H7 (cell line): ENCODE data around the gene RIC8A. TPM values are rescaled to one million over a fixed set of nuclear protein-coding genes. Genes with fewer than 3 reads are reported as not detected.
A peak's percentile ranks its signal among the peaks of the same experiment; 100 is the strongest.
"Not testable (repeated sequence)": the region's sequence is repeated elsewhere in the genome, so short reads cannot be mapped to it uniquely, and the experiment has no call there.

Source experiments
- DNase-seq: peaks from one replicate; pipeline ENCODE4 v3.0.0; 2012
- H3K27me3 ChIP-seq: 2 replicates; pipeline ENCODE4 v1.6.0; 2011; ENCODE audit warnings: mild to moderate bottlenecking, low read length; ENCODE audit not compliant: control insufficient read depth, insufficient read depth
- H3K36me3 ChIP-seq: replicated peaks from 2 replicates; pipeline ENCODE4 v1.5.1; 2011; ENCODE audit warnings: low read length; ENCODE audit not compliant: control insufficient read depth, insufficient read depth
- H3K4me3 ChIP-seq: 2 replicates; pipeline ENCODE4 v1.5.1; 2011; ENCODE audit warnings: low read depth, mild to moderate bottlenecking, control low read depth, low read length, moderate library complexity; ENCODE audit not compliant: insufficient read depth
- total RNA-seq: library from RNA; depleted of rRNA; stranded (reverse); fragments of >200 nt; shearing (Covaris generic); gene quantifications from 2 replicates; pipeline ENCODE4 v1.2.3, GENCODE V29; 2014; rRNA removed

The RIC8A gene
- 103 and 125 TPM in 2 replicates for total RNA-seq

DNA sequence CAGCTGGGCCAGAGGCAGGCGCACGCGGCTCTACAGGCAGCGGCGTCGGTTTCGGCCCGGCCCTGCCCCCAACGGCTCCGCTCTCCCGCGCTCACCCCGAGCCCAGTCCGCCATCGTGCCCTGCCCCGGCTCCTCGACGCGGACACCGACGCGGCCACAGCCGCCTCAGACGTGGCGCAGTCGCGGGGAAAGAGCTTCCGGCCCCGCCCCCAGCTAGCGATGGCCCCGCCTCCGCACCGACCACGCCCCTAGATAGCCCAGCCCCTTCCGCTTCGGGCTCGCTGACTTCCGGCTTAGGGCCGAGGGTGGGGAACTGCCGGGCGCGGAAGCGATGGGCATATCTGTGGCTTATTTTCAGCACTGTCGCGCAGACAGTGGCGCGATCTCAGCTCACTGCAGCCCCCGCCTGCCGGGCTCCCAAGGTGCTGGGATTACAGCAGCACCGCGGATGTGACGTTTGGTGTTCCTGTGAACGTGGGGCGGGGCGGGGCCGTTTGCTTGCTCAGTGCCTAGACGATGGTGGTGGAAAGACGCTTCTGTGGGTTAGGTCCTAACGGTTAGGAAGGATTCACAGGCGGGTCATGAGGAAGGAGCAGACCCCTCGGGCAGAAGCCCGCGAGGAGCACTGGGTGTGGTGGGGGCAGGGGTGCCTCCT lies at the start of gene RIC8A, which contains the start of gene BET1L:
TSS of gene RIC8A (plus strand) at position 501 of the 655 bp plus-strand sequence. CDS start 1,147 bp downstream, outside the sequence.
TSS of gene BET1L (minus strand) at position 192 of the 655 bp plus-strand sequence. CDS start at position 114, 78 bp downstream.
- peaks cover 34% of the 10 kb centered on the region for H3K36me3 ChIP-seq
- H3K4me3 ChIP-seq, result peak within 1 kb of the TSS; percentile 66
- peak; percentile 99 for DNase-seq
- H3K27me3 ChIP-seq, result no peaks in the 10 kb centered on the region

DNA sequence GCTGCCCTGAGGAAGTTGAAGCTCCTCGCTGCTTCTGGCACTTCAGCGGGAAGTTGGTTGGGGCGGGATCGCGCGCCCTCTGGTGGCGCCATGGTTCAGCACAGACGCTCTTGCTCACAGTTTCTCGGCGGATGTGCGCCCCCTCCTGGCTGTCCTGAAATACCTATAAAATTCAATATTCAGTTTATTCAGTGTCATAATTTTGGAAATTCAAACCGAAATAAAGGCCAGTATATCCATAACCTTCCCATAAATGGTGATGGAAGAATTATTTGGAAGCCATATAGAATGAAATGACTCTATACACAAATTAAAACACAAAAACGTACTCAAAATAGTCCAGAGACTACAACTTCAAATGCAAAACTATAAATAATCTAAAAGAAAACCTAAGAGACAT lies 27.3 kb upstream of the RIC8A start:
- not testable (repeated sequence) for H3K4me3 ChIP-seq, H3K36me3 ChIP-seq, DNase-seq, H3K27me3 ChIP-seq

DNA sequence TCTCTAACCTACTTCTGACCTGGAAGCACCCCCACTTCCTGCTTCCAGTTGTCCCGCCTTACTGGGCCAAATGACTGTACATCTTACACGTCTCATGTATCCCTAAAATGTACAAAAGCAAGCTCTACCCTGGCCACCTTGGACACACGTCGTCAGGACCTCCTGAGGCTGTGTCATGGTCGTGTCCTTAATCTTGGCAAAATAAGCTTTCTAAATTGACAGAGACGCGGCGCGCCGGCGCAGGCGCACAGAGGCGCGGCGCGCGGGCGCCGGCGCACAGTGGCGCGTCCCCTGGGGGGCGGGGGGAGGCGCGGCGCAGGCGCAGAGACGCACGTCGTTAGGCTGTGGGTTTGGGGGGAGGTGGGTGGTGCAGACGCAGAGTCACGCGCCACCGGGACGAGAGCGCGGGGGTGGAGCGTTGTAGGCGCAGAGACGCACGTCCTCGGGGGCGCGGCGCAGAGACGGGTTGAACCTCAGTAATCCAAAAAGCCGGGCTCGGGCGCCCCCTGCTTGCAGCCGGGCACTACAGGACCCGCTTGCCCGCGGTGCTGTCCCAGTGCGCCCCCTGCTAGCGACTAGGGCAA lies 18.2 kb upstream of the RIC8A start:
- H3K27me3 ChIP-seq, H3K4me3 ChIP-seq, DNase-seq, H3K36me3 ChIP-seq: not testable (repeated sequence)

DNA sequence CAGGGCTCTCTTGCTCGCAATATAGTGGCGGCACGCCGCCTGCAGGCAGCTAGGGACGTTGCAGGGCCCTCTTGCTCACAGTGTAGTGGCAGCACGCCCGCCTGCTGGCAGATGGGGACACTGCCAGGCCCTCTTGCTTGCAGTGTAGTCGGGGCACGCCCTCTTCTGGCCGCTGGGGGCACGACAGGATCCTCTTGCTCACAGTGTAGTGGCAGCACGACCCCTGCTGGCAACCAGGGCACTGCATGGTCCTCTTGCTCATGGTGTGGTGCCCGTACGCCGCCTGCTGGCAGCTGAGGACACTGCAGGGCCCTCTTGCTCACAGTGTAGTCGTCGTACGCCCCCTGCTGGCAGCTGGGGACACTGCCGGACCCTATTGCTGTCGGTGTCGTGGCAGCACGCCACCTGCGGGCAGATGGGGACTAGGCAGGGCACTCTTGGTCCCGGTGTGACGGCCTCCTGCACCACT lies 17.6 kb upstream of the RIC8A start:
- not testable (repeated sequence) for H3K27me3 ChIP-seq, DNase-seq

DNA sequence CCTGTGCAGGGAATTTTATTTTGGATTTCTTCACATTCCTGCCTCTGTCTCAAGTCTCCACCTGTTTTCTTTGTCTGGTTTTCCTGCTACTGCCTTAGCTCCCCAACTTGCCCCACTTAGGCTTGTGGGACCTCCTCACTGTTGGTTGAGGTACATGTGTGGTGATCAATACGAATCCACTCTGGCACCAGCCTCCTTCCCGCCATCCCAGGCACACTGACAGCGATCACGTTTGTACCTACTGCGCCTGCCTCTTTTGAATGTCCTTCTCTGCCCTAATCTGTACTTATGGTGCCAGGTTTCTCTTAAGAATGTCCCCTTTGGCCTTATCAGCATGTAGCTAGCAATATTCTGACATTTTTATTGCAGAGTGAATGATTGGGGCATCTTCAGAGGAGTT lies 17.0 kb upstream of the RIC8A start:
- H3K4me3 ChIP-seq, H3K36me3 ChIP-seq, H3K27me3 ChIP-seq, DNase-seq: not testable (repeated sequence)

More for the DNA sequence above, 17.6 kb upstream of the RIC8A start:
- not testable (repeated sequence) for H3K4me3 ChIP-seq, H3K36me3 ChIP-seq

DNA sequence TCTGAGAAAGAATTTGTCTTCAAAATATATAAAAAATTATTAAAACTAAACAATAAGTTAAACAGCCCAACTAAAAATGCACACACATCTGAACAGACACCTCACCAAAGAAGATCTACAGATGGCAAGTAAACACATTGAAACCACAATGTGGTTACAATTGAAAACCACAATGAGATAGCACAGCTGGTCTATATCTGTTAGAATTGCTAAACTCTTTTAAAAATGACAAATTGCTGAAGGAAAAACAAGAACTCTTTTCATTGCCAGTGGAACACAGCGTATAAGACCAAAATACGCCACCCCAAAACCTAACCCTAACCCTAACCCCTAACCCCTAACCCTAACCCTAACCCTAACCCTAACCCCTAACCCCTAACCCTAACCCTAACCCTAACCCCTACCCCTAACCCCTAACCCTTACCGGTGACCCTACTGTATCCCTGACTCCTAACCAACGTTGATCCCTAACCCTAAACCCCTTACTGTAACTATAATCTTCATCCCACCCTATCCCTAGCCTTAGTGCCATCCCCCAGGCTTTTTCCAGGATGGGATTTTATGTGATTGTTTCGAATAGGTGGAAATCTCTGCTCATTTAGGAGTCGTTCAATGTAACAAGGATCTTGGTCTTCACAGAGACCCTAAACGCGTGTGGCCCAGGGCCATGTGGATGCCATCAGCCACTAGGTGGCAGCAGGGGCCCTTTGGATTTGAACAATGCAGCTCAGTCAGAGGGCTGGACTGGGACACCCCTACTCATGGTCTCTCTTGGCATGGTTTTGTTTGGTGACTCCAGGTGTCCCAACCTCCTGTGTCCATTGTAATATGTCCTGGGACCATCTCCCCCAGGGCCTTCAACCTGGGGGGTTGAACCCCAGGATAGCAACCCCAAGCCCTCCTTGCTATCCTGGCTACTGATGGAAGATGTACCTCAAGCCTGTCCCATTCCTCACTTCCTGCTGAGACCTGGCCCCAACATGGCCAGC lies 15.7 kb upstream of the RIC8A start:
- H3K27me3 ChIP-seq, result not testable (repeated sequence)

DNA sequence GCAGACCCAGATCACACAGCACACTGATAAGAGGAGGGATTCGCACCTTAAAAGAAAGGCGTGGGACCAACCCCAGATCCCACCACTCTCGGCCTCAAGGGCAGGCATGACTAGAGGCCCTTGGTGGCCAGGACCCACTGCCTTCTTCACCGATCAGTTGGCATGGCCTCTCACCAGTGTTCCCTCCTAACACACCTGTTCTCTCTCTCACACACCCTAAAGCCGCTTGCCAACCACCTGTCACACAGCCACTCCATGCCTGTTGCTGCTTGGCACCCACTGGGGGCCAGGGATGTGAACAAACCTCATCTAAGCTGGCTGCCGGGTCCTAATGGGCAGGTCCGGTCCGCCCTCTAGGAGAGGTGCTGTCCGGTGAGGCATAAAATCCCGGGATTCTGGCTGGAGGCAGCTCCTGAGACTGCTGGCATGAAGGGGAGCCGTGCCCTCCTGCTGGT lies 14.8 kb upstream of the RIC8A start, which contains the start of gene SCGB1C1:
TSS of gene SCGB1C1 (plus strand) at position 405 of the 455 bp plus-strand sequence. CDS start at position 427, 22 bp downstream.
- DNase-seq, H3K4me3 ChIP-seq, H3K36me3 ChIP-seq, H3K27me3 ChIP-seq: not testable (repeated sequence)

More for the DNA sequence above, 15.7 kb upstream of the RIC8A start:
- H3K4me3 ChIP-seq, H3K36me3 ChIP-seq, DNase-seq: not testable (repeated sequence)

DNA sequence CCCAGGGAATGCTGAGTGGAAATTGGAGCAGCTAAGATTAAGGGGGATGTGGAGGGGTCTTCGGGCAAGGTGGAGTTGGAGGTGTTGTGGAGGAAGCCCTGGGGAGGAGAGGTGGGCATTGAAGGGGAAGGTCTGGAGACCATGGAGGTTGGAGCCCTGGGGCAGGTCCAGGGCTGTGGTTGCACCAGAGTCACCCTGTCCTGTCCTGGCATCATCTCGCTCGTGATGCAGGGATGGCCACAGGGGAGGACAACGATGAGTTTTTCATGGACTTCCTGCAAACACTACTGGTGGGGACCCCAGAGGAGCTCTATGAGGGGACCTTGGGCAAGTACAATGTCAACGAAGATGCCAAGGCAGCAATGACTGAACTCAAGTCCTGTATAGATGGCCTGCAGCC lies 14.0 kb upstream of the RIC8A start:
- H3K4me3 ChIP-seq, H3K27me3 ChIP-seq, DNase-seq, H3K36me3 ChIP-seq: not testable (repeated sequence)

DNA sequence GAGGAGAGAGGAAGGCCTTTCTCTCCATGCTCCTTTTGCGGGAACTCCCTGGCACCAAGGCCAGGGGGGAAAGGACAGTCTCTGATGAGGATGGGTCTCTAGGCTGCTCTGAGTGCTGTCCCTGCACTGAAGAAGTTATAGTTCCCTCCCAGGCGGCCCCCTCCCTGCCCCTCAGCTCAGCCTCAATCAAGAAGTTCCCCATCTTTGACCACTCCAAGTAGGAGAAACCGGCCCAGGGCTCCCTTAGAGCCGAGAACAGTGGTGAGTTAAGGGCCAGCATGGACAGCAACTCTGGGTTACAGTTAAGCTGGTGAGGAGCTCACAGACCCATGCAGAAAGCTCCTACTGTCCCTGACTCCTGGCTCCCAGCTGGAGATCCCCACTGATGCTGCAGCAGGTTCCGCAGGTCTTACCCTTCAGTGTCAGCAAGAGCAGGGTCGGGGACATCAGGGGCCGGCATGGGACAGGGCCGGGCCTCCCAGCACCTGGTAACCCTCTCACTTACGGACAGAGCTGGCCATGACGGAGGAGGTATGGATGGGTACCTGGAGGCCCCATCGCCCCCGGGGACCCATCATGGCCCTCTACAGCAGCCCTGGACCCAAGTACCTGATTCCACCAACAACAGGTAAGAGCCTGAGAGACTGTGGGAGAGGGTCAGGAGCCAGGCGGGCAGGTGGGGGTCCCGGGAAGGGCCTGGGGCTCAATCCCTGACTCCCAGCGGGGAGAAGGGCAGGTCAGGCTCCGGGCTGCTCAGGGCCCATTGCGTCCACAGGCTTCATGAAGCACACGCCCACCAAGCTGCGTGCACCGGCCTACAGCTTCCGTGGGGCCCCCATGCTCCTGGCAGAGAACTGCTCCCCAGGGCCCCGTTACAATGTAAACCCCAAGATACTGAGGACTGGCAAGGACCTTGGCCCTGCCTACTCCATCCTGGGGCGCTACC lies 10.4 kb upstream of the RIC8A start:
- no peaks in the 10 kb centered on the region for H3K27me3 ChIP-seq
- no peaks in the 10 kb centered on the region for H3K36me3 ChIP-seq
- H3K4me3 ChIP-seq, result no peak overlapping the region
- DNase-seq, result no peak

DNA sequence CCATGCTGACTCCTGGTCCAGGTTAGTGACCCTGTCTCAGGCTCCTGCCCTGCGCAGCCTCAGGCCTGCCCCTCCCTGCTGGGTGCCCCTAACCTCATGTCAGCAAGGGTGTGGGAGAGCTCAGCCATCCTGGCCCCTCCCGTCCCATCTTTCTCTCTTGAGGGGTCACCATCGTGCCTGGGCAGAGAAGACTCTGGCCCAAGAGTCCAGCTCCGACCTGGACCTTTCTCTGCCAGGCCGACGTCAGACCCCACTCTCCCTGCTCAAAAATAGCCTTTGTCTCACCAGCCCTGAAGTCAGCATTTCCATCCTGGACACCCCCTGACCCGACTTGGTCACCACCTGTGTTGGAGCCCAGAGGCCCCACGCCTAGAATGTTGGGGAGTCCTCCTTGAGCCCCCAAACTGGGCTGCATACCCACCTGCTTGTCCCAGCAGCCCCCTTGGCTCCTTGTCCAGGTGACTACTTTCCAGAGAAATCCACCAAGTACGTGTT lies 9.7 kb upstream of the RIC8A start:
- no peak overlapping the region for H3K4me3 ChIP-seq
- no peaks in the 10 kb centered on the region for H3K27me3 ChIP-seq
- no peaks in the 10 kb centered on the region for H3K36me3 ChIP-seq
- no peak for DNase-seq

DNA sequence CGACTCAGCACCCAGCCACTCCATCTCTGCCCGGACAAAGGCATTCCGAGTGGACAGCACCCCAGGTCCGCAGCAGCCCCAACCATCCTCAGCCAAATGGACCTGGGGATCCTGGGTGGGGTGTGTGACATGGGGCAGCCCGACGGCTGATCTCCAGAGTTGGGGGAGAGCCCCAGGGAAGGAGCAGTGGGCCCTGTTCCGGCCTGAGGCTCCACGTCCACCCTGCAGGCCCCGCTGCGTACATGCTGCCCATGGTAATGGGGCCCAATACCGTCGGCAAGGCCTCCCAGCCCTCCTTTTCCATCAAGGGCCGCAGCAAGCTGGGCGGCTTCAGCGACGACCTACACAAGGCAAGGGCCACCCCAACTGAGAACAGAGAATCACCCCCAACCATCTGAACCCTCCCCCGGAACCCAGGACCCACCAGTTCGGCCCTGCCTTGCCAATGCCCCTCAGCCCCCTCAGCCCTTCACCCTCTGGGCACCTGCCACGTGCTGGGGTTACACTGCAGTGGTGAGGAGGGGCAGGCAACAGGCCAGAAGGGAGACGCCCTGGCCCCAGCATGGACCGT lies 9.2 kb upstream of the RIC8A start:
- Histone ChIP-seq H3K4me3 (no peak overlapping the region), H3K36me3 (no peaks in the 10 kb centered on the region), H3K27me3 (no peaks in the 10 kb centered on the region)
- DNase-seq, result no peak

DNA sequence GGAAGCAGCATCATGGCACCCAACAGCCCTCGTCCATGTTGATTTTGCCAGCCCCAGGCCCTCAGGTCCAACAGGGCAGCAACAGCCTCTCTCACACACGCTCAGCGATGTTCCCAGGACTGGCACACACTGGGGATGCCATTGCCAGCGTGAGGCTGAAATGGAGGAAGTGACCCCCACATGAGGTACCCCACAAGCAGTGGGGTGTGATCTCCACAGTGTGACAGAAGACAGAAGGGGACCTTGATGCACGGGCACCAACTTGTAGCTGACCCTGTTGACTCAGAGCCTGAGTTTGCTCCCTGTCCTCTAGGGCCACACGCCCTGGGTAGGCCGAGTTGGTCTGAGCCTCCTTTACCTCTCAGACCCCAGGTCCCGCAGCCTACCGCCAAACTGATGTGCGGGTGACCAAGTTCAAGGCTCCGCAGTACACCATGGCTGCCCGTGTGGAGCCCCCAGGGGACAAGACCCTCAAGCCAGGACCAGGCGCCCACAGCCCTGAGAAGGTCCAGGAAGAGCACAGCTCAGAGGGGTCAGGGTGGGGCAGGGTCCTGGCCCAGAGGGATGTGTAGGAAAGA lies 8.4 kb upstream of the RIC8A start:
- Histone ChIP-seq H3K4me3 (no peak overlapping the region), H3K36me3 (no peaks in the 10 kb centered on the region), H3K27me3 (no peaks in the 10 kb centered on the region)
- no peak for DNase-seq

DNA sequence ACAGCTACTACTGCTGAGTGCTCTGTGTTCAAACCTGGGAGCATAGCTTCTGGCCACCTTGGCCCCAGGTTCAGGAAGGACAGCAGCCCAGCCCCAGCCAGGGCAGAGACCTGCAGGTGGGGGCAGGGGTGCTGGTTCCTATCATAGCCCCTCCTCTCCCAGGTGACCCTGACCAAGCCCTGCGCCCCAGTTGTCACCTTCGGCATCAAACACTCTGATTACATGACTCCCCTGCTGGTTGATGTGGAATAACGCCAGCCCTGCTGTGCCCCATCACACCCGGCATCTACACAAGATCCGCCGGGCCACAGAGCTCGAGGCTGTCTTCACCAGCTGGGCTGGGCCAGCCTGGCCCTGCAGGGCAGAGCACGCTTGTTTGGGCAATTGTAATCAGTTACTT lies 7.7 kb upstream of the RIC8A start:
- Histone ChIP-seq H3K36me3 (peaks cover 2% of the 10 kb centered on the region; the same call in 1 of the 2 replicates), H3K4me3 (no peak overlapping the region), H3K27me3 (no peaks in the 10 kb centered on the region)
- peak; percentile 66 for DNase-seq
